ENCODE data around the gene BAZ2A.
"Not testable (repeated sequence)": the region's sequence is repeated elsewhere in the genome, so short reads cannot be mapped to it uniquely, and the experiment has no call there.

BAZ2A gene

DNA sequence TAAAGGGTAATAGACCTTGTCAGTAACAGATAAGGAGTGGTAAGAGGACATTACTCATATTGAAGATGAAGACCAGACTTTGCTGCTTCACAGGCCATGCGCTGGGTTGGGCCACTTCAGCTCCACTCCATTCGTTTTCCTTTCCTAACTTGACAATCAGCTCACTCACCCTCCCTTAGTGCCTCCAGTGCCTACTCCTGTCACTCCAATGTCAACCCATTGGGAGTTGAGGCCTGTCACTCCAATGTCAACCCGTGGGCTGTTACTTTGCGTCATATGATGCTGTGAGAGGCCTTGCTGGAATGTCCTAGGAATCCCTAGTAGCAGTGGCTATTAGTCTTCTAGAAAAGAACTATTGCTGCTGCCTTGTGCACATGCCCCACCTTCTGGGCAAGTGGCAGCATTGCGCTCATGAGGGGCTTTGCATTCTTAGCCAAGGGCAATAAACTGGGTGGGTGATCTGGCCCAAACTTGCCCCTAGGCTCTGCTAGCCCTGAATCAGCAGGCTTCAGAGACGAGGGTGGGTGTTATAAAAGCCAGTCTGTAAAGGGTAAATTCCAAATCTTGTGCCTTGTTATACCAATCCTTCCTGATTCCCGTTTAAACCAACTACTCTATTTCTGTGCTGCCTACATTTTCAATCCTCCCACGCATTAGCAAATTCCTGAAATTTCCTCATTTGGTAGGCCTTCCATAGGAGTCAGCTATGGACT is 36.1 kb downstream of the BAZ2A start:
- no peak for FAIRE-seq

DNA sequence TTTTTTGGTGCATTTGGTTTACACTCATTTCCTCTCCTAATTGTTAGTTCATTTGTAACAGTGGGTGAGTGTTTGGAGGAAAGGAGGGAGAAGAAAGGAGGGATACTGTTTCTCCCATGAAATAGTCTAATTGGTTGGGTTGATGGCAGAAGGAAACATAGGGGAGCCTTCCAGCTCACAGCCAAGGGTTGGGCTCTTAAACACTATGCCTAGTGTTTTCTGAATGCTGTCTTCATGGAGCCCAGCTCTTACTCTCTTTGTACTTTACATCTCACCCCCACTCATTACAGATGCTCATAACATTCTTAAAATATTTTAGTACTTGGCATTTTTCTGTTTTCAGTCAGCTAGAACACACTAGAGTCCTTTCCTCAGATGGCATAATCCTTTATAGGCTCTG is 38.2 kb downstream of the BAZ2A start:
- no peak for FAIRE-seq

- no peak for FAIRE-seq
These were observed 39.0 kb downstream of the BAZ2A start for GRCh38 chr12:56591126-56591525.

GRCh38 chr12:56590237-56590830 is 39.8 kb downstream of the BAZ2A start:
- no peak for FAIRE-seq

- FAIRE-seq = no peak
These were observed 40.3 kb downstream of the BAZ2A start for GRCh38 chr12:56589783-56590182.

DNA sequence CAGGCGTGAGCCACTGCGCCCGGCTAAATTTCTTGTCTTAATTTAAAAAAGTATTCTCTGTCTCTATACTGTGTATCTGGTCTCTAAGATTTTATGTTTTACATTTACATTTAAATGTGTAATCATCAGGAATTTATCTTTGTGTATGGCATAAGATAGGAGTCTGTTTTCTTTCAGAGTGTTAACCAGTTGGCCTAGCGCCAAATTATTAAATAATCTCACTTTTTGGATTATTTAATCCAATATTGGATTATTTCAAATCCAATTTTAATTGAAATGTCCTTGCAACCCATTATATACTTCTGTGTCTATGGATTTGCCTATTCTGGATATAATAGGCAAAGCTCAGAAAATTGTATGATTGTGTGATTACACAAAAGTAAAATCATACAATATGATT is 45.0 kb downstream of the BAZ2A start:
- FAIRE-seq = no peak

DNA sequence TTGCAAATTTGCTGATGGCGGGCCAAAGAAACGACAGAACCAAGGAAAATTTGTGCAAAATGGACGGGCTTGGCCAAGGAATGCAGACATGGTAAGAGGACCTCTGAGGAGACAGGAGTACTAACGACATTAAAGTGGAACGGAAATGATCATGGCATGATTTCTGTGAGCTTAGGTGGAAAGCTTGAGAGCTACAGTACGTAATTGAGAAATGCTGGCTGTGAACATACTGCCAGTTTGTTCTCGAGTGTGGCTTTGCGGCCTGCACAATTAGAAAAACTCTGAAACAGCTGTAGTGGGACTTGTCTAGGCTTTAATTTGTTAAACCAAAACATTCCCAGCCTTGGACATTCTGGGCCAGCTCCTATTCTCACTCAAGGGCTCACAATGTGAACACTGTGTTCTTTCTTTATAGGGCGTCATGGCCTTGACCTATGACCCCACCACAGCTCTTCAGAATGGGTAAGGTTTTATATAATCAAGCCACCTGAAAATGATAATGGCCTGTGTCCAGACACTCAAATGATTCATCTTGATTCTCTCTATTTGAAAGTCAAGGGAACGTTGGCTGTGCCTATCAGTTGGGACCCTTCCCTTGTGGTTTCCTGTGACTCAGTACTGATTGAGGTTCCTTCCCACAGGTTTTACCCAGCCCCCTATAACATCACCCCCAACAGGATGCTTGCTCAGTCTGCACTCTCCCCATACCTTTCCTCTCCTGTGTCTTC is 48.5 kb downstream of the BAZ2A start:
- no peak for FAIRE-seq

DNA sequence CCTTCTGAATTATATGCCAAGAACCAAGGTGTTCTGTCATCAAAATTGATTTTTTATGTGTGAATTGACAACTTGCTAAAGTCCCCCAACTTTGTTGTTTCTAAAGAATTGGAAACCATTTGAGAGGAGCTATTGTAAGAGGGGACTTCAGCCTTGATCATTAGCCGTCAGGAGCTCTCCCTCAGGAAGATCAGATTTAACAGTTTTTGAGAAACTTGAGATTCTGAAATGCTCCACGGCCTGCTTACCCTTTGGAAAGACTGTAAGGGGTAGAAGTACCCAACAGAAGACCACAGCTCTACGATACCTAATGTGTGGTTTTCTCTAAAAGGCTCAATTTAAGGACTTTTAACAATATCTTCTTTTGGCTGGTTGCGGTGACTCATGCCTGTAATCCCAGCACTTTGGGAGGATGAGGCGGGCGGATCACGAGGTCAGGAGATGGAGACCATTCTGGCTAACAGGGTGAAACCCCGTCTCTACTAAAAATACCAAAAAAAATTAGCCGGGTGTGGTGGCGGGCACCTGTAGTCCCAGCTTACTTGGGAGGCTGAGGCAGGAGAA is 51.1 kb downstream of the BAZ2A start:
- no peak for FAIRE-seq

DNA sequence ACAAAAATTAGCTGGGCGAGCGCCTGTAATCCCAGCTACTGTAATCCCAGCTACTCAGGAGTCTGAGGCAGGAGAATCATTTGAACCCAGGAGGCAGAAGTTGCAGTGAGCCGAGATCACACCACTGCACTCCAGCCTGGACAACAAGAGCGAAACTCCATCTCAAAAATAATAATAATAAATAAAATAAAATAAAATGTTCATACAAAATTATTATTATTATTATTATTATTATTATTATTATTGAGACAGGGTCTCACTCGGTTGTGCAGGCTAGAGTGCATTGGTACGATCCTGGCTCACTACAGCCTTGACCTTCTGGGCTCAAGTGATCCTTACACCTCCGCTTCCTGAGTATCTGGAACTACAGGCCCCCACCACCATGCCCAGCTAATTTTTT is 52.9 kb downstream of the BAZ2A start:
- FAIRE-seq = not testable (repeated sequence)

DNA sequence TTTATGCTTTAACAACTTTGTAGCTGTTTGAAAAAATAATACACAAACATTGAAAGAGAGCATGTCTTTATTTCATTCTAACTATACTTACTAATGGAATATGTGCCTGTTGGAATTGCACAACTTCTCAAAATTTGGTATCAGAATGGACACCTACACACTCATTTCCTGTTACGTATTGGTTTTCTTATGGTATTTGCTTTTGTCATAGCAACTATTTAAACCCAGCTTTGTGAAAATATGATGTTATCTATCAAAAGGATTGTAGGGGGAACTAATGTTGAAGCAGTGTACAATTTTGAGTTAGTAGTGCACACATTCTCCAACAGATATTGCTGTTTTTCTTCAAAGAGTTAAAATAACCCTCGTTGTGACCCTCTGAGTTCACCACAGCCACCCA is 55.9 kb downstream of the BAZ2A start:
- no peak for FAIRE-seq

GRCh38 chr12:56572288-56572687 is 57.8 kb downstream of the BAZ2A start:
- FAIRE-seq = no peak

- no peak for FAIRE-seq
These were observed 59.0 kb downstream of the BAZ2A start for GRCh38 chr12:56571121-56571520.

GRCh38 chr12:56568146-56568545 is 62.0 kb downstream of the BAZ2A start:
- FAIRE-seq = no peak

DNA sequence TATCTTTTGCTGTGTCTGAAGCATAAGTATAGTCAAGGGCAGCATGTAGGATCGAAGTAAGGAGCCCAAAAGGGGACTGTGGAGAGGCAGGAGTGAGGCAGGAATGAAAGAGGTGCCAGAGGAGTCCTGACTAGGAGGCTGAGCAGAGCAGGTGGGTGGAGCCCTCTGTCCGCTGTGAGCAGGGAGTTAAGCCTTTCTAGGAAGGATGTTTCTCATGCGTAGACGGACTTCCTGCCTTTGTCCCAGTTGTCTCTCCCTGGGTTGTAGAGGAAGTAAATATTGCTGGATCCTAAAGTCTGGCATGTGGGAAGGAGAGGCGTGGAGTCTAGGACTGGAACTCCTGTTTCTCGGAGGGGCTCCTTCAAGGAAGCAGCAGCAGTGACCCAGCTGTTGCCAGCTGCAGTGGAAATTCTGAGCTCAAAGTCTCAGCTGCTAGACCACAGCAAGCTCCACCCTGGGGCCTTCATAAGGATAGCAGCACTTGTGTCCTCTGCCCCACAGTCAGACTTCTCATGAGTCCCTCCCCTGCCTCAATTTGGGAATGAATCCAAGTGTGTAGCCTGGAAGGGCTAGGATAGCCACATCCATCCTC is 64.5 kb downstream of the BAZ2A start:
- no peak for FAIRE-seq

GRCh38 chr12:56551070-56551469 is 79.1 kb downstream of the BAZ2A start:
- no peak for FAIRE-seq

- FAIRE-seq = no peak
These were observed 83.4 kb downstream of the BAZ2A start for GRCh38 chr12:56546680-56547079.

Data from endometrium (tissue), 2 donors.